ENCODE results near the gene FGD2.
"Not testable (repeated sequence)": the region's sequence is repeated elsewhere in the genome, so short reads cannot be mapped to it uniquely, and the experiment has no call there.

The FGD2 gene

DNA sequence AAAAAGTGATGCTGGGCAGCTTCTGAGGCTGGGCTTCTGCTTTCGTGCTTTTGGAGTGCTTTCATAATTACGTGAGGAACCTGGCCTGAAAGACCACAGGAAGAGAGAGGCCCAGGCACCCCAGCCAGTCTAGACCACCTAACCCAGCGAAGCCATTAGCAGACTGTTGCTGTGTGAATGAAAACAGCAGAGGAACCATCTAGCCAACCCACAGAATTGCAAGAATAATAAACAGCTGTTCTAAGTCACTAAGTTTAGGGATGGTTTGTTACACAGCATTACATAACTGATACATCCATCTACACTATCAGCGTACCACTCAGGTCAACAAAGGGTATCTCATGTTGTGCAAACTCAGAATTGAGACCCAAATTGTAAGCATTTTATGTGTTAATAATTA, 34.5 kb downstream of the FGD2 start:
- DNase-seq = no peak

DNA sequence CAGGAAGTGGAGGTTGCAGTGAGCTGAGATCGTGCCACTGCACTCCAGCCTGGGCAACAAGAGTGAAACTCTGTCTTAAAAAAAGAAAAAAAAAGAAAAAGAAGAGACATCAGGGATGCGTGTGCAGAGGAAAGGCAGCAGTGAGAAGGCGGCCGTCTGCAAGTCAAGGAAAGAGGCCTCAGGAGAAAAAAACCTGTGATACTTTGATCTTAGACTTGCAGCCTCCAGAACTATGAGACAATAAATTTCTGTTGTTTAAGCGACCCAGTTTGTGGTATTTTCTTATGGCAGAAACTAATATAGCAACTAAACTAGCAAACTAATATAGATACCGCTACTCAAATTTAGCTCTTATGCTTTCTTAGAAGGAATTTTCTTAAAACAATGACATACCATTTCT, 36.1 kb downstream of the FGD2 start:
- no peak for DNase-seq

DNA sequence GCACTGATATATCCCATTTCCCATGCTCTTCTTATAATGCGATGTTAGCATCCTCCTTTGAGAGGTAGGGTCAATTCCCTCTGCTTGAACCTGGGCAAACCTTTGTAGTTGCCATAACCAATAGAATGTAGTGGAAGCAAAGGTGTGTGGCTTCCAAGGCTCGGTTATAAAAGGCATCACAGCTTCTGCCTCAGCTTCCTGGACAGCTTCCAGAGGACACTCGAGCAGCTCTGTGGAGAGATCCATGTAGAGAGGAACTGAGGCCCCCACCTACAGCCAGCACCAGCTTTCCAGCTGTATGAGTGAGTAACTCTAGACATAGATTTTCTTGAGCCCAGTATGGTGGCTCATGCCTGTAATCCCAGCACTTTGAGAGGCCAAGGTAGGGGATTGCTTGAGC, 36.7 kb downstream of the FGD2 start:
- DNase-seq = no peak

DNA sequence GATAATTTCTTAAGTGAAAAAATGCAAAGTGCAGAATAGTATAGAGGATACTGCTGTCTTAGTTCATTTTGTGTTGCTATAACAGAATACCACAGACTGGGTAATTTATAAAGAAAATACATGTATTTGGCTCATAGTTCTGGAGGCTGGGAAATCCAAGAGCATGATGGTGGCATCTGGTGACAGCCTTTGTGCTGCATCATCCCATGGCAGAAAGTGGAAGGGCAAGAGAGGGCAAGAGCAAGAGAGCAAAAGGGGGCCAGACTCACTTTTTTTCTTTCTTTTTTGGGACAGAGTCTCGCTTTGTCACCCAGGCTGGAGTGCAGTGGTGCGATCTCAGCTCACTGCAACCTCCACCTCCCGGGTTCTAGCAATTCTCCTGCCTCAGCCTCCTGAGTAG, 37.6 kb downstream of the FGD2 start:
- not testable (repeated sequence) for DNase-seq

DNA sequence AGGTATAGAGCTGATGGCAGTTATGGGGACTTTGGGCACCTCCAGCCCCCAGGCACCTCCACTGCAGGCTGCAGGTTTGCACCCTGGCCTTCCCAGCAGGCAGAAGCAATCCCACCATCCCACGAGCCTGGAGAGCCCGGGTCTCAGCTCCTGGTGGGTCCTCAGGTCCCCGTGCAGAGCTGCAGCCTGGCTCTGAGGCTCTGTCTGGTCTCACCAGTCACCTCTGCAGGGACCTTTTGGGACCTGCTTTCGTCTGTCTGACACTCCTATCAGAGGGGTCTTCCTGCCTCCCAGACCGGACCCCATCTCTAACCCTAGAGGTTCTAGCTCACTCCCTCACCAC, 41.9 kb downstream of the FGD2 start:
- no peak for DNase-seq

DNA sequence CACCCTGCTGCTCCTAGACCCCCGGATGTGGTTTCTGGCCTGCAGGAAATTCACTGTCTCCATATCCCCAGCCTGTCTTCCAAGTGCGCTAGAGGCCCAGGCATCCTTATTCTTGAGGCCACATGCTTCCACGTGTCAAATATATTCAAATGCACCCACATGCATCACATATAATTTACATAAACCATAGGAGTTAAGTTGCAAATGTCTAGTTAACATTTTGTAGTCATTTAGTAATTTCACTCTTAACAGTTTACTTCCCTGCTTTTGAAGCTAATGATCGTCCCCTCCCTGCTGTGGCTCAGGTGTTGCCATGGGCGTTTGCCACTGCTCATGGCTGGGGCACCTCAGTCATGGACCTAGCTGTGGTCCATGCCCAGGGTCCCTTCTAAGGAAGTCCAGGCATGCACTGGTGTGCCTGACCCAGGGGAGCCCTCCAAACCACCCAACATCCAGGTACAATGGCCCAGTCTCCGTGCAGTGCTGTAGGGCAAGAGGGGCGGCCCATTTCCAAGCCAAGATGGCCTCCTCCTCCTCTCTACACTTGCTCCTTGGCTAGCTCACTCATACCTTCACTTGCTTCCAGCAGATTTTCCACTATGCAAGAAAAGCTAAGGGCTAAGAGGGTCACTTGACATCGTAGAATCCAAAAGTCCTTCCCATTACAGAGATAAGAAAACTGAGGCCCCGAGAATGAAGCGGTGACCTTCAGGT, 42.4 kb downstream of the FGD2 start:
- DNase-seq = no peak

DNA sequence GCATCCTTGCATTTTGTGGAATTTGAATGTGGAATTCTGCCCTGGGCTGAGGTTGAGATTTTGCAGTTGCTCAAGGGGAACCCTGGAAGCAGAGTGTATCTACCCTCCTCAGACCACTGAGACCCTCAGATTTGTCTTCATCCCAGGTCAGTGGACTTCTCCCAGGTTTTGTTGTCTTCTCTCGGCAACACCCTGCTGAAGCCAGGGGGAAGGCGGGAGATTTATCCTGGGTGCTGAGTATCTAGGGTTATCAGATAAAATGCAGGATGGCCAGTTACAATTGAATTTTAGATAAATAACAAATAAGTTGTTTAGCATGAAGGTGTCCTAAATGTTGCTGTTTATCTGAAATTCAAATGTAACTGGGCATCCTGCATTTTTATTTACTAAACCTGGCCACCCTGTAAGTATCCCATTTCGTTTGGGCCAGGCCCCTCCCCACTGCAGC, 43.0 kb downstream of the FGD2 start:
- no peak for DNase-seq

DNA sequence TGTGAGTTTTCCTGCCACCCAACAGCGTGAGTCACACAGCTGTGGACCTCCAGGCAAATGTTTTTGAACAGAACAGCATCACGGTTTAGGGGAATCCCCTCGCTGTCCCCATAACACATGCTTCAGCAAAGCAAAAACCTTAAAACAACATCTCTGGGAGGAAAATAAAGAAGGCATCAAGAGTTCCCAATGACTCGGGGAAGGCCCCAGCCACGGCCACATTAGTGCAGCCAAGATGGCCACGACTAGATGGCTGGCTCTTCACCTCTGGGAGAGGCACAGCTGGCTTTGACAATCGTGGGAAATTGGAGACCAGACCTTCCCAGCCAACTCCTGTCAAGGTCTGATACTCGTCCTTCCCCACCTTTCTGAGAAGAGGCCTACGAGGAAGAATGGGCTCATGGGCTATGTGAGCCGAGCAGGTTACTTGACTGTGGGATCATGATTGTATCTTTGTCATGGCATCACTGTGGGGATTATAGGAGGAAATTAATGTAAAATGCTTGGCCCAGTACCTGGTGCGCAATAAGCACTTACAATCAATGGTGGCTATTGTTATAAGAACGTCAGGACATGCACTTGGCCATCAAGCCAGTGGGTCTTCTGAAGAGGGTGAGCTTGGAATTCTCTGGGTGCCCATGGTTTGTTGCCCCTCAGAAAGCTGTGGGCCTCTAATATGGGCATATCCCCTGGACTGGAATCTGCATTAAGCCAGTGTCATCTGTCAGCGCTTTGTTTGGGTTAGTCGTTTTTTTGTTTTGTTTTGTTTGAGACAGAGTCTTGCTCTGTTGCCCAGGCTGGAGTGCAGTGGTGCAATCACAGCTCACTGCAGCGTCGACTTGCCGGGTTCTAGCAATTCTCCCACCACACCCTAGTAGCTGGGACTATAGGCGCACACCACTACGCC, 43.6 kb downstream of the FGD2 start:
- peak; percentile 76 for DNase-seq

DNA sequence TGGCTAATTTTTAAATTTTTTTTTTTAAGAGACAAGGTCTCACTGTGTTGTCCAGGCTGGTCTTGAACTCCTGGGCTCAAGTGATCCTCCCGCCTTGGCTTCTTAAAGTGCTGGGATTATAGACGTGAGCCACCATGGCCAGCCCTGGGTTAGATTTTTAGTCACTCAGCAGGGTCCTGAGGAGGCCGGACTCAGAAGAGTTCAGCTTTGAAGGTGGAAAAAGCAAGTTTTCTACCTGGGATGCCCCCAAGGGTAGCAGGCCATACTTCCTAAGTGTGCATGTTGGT, 44.2 kb downstream of the FGD2 start:
- no peak for DNase-seq

DNA sequence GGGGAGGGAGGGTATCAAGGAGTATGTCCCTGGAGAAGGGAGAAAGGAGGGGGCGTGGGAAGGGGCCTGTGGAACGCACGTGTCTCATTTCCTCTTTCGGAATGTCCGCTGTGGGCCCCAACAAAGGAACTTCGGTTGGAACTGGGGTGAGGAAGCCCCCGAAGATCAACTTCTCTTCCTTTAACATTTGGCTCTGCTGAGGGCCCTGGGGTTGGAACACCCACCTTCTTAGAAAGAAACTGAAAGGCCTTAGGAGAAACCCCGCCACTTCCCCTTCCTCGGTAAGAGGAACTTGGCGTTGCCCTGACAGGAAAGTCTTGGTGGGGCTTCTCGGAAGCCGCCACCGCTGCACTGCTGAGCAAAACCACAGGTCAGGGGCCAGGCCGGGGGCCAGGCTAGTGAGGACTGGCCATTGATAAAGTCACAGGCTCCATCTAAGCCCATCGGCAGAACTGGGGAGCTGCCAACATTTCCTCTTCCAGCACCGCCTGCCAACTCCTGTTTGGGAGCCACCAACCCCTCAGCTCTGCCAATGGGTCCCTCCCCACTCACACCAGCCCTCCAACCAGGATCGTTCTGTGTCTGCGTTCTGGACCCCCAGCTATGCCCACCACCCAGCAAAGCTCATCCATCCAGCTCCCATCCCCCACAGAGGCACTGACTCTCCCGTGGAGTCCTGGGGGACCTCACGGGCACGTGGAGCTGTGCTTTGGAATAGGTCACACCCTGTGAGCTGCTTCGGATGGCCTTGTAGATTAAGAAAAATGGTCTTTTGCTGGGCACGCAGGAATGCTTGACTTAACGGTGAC, 44.8 kb downstream of the FGD2 start:
- no peak for DNase-seq

DNA sequence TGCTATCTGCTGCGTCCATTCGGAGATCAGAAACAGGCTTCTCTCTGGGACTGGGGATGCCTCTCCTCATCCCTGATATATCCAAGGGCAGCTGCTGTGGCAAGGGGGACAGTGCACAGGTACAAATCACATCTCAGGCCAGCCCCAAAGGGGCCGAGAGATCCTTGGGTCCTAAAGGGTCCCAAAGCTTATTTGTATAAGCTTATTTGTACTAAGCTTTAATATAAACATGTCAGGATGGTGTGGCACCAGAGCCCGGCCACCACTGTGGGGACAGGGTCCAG, 45.3 kb downstream of the FGD2 start:
- DNase-seq = no peak

DNA sequence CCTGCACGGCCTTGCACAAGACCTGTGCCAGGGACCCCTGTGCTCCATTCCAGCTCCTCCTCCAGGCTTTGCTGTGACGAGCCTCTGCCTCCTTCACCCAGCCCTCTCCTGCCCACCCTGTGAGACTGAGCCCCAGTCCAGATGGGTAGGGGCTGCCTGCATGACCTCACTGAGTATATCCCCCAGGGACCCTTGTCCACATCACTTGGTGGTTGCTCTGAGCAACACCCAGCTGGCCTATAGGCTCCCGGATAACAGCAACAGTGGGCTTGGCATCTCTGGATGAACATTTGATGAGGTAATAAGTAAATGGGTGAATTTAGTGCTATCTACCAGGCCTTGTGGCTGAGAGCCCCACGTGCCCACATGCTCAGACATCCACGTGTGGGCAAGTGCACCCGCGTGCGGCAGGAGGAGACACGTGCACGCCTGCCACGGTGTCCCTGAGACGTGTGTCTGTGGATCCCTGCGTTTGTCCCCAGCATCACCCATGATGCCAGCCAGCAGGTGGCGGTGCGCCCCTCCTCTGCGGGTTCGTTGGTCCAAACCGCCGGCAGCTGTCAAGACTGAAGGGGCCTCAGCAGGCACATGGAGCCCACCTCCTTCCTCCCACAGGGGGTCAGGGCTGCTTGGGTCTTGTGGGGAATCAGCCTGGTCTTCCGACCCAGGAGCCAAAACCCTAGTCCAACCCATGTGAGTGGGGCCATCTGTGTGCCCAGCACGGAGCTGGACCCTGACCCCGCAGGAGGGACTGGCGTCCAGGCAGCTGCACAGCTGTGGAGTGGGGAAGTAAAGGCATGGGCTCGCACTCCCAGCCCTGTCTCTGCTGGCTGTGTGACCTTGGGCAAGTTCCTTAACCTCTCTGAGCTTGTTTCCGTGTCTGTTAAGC, 45.9 kb downstream of the FGD2 start:
- DNase-seq = peak; percentile 74

DNA sequence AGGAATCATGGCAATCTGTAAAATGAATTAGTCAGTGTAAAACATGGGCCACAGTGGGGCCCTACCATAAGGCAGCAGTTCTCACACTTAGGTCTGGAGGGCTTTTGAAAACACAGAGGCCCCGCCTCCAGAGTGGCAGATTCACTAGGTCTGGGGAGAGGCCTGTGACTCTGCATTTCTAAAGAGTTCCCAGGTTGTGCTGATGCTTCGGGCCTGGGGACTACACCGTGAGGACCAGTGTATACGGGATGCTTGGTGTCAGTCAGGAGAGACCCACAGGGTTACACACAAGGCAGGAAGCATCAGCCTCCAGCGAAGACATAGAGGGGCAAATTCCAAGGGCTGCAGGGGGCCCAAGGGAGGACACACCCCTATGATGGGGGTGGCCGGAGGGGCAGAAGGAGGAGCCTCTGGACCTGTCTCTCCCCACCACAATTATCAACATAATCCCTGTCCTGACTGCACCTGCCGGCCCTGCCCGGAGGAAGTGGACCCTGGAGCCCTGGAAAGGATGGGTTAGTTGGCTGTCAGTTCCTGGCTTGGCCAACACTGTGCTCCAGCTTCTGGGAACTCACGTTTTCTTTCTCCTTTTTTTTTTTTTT, 46.7 kb downstream of the FGD2 start:
- DNase-seq = no peak

DNA sequence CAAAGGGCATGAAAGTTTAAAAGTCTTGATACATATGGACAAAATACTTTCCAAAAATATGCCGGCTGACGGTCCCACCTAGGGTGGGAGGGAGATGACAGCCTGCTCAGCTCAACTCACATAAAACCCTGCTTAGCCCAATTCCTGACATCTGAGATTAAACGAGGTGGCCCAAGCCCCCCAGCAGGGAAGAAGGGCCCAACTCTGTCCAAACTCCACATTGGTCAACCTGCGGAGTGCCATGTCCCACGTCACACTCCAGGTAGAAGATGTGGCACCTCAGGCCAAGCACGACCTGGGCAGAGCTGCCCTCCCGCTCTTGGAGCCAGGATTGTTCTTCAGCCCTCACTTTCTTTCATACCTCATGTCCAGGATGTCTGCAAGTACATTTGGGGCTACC, 48.2 kb downstream of the FGD2 start:
- no peak for DNase-seq

DNA sequence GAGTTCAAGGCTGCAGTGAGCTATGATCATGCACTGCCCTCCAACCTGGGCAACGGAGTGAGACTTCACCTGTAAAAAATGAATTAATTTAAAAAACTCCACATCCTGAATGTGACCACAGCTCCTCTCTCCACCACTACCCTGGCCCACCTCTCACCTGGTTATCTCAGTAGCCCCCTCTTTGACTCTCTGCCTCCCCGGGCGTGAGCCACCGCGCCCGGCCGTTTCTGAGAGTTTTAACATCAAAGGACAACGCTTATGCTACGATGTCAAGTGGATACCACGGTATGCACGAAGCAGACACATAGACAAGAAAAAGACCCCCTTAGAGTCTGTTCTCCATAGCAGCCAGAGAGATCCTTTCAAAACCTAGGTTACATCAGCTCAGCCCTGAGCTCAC, 48.7 kb downstream of the FGD2 start:
- no peak for DNase-seq

DNA sequence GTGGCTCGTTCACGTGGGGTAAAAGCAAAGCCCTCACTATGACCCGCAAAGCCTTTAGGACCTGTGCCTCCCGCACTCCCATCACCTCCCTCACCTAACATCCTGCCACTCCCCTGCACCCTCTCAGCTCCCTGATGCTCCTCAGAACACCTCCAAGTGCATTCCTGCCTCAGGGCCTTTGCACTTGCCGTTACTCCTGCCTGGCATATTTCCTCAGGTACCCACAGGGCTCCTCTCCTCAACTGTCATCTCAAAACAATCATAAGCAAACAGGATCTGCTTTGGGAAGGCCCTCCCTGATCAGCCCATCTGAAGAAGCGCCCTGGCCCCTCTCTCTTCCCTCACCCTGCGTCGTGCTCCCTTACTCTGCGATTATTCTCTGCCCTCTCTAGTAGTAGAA, 49.1 kb downstream of the FGD2 start:
- DNase-seq = no peak

DNA sequence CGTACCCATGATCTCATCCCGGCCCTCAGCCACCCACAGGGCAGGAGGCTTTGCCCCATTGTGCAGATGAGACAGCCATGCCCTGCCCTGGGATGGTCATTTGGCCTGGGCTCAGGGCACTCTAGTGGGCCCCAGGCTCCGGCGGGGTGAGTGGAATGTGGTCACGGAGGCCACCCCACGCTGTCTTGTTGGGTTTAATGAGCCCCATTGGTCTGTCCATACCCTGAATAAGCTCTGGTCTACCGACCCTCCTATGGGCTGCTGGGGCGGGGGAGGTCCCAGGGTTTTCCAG, 50.6 kb downstream of the FGD2 start:
- no peak for DNase-seq

DNA sequence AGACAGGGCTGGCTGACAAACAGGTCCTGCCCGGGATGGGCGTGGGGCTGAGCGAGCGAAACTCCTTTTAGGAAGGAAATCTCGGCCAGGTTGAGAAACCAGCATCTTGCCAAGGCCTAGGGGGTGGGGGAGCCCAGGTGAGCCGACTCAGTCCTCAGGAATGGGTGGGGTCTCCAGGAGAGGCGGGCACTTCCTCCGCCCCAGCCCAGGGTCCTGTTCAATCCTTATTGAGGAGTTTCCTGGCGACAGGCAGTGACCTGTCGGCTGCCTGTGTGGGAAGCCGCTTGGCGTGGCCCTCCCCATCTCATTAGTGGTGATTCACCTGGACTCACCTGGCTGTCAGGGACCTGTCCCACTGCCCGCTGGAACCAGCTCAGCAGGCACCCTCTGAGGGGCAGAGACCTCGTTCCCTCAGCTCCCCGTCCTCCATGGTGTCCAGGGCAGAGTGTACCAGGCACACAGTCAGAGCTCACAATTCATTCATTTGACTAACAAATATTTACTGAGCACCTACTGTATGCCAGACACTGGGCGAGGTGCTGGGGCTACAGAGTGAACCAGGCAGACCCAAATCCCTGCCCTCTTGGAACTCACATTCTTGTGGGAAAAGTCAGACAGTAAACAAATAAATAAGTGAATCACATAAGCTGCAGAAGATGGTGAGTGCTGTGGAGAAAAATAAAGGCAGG, 51.1 kb downstream of the FGD2 start:
- no peak for DNase-seq

DNA sequence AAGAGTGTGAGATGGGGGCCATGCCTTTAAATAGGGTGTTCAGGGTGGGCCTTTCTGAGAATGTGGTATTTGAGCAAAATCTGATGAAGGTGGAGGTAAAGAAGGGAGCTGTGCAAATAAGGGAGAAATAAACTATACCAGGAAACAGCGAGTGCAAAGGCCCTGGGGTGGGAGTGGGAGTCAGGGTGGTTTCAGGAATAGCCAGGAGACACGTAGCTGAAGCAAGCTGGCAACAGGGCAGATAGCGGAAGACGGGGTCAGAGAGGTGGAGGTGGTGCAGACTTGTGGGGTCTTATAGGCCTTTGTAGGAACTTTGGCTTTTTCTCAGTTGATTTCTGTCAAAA, 51.6 kb downstream of the FGD2 start:
- no peak for DNase-seq

DNA sequence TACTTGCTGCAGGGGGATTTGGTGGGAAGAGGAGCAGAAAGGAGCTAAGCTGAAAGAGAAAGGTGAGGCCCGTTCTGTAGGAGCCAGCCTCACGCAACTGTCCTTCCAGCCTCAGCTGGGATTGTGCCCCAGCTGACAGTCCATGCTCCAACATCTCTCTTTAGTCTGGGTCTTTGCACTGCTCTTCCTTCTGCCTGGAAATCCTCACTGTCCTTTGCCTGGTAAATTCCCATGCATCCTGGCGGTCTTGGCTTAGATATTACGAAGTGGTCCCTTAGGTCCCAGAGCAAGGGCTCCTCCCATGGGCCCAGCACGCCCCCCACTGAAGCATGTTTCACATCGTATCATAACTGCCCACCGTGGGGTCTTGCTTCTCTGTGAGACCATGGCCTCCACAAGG, 52.2 kb downstream of the FGD2 start:
- no peak for DNase-seq

DNA sequence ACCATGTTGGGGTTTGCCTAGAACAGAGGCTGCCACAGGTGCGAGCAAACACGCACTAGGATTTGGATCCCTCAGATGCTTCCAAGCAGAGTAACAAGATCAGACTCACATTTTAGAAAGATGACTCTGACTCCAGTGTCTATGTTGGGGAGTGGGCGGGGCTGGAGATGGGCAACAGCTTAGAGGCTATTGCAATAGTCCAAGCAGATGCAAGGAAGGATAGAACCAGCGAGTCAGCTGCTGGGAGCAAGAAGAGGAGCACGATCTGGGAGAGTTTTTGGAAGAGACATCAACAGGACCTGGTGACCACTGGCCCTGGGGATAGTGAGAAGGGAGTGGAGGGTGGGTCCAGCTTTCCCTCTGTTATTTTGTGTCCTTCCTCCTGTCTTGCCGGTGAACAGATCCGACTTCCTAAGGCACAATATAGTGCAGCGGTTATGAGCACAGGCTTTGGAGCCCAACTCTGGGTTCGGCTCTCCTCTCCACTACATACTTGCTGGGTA, 52.7 kb downstream of the FGD2 start:
- DNase-seq = peak; percentile 69

DNA sequence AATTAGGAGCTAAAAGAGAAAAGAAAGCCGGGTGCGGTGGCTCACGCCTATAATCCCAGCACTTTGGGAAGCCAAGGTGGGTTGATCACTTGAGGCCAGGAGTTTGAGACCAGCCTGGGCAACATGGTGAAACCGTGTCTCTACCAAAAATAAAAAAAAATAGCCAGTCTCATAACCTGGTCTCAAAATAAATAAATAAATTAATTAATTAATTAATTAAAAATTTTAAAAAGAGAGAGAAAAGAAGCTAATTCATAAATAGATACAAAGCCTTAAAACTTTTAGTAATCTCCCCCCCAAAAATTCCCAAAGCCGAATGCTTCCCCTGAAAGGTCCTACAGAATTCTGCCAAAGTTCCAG, 53.5 kb downstream of the FGD2 start:
- DNase-seq = not testable (repeated sequence)
